Fibroblast of the aortic adventitia (primary cell): ENCODE measurements around the gene PCDHGB3. TPM values are rescaled to one million over a fixed set of nuclear protein-coding genes. Genes with fewer than 3 reads are reported as not detected.
"Not testable (repeated sequence)": the region's sequence is repeated elsewhere in the genome, so short reads cannot be mapped to it uniquely, and the experiment has no call there.

Source experiments
- DNase-seq: peaks from one replicate; pipeline ENCODE4 v3.0.0-alpha.2; 2010; ENCODE audit warnings: low read depth
- H3K4me3 ChIP-seq: 2 replicates; pipeline ENCODE4 v1.5.1; 2011; ENCODE audit warnings: low read depth, mild to moderate bottlenecking, control low read depth, low read length, moderate library complexity
- total RNA-seq: library from RNA; depleted of rRNA; stranded (reverse); fragments of >200 nt; gene quantifications from 2 replicates; pipeline ENCODE4 v1.2.3, GENCODE V29; 2012; ENCODE audit warnings: low replicate concordance
- TF ChIP-seq, protein P1 (sequence below): IDR thresholded peaks from 2 replicates; pipeline ENCODE4 v1.5.1; 2011; ENCODE audit warnings: mild to moderate bottlenecking, low read length, control low read depth, inconsistent platforms; ENCODE audit not compliant: insufficient read depth

Gene PCDHGB3
- total RNA-seq, 1 donor, result 7.7 TPM

DNA sequence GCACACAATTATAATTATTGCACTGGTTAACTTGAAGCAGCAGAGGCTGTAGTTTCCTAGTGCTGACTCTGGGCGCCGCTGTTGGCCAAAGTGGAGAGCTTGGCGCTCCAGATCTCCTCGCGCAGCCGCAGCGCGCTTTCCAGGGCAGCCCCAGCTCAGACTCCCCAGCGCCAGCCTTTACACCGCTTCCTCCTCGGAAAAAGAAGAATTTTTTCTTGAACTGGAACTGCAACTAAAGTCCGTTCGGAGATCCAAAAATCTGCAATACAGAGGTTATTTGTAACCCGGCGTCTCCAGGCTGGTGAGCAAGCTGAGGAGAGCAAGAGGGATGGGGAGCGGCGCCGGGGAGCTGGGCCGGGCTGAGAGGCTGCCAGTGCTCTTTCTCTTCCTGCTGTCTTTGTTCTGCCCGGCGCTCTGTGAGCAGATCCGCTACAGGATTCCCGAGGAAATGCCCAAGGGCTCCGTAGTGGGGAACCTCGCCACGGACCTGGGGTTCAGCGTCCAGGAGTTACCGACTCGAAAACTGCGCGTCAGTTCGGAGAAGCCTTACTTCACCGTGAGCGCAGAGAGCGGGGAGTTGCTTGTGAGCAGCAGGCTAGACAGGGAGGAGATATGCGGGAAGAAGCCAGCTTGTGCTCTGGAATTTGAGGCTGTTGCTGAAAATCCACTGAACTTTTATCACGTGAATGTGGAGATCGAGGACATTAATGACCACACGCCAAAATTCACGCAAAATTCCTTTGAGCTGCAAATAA is 17.7 kb downstream of the PCDHGB3 start, which contains the start of gene PCDHGB4:
TSS of gene PCDHGB4 (plus strand) at position 142 of the 755 bp plus-strand sequence. CDS start at position 329, 187 bp downstream.
- TF ChIP-seq, protein P1, sequence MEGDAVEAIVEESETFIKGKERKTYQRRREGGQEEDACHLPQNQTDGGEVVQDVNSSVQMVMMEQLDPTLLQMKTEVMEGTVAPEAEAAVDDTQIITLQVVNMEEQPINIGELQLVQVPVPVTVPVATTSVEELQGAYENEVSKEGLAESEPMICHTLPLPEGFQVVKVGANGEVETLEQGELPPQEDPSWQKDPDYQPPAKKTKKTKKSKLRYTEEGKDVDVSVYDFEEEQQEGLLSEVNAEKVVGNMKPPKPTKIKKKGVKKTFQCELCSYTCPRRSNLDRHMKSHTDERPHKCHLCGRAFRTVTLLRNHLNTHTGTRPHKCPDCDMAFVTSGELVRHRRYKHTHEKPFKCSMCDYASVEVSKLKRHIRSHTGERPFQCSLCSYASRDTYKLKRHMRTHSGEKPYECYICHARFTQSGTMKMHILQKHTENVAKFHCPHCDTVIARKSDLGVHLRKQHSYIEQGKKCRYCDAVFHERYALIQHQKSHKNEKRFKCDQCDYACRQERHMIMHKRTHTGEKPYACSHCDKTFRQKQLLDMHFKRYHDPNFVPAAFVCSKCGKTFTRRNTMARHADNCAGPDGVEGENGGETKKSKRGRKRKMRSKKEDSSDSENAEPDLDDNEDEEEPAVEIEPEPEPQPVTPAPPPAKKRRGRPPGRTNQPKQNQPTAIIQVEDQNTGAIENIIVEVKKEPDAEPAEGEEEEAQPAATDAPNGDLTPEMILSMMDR, result peak; percentile 72
- H3K4me3 ChIP-seq, result peak within 1 kb of the TSS; percentile 60
- DNase-seq, result peak; percentile 66

DNA sequence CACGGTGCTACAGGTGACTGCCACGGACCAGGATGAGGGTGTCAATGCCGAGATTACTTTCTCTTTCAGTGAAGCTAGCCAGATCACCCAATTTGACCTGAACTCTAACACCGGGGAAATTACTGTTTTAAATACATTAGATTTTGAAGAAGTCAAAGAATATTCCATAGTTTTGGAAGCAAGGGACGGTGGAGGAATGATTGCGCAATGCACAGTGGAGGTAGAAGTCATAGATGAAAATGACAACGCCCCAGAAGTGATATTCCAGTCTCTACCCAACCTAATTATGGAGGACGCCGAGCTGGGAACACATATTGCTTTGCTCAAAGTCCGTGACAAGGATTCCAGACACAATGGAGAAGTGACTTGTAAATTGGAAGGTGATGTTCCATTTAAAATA is 18.6 kb downstream of the PCDHGB3 start:
- TF ChIP-seq, protein P1, result no peak
- H3K4me3 ChIP-seq, result no peak overlapping the region
- no peak for DNase-seq

DNA sequence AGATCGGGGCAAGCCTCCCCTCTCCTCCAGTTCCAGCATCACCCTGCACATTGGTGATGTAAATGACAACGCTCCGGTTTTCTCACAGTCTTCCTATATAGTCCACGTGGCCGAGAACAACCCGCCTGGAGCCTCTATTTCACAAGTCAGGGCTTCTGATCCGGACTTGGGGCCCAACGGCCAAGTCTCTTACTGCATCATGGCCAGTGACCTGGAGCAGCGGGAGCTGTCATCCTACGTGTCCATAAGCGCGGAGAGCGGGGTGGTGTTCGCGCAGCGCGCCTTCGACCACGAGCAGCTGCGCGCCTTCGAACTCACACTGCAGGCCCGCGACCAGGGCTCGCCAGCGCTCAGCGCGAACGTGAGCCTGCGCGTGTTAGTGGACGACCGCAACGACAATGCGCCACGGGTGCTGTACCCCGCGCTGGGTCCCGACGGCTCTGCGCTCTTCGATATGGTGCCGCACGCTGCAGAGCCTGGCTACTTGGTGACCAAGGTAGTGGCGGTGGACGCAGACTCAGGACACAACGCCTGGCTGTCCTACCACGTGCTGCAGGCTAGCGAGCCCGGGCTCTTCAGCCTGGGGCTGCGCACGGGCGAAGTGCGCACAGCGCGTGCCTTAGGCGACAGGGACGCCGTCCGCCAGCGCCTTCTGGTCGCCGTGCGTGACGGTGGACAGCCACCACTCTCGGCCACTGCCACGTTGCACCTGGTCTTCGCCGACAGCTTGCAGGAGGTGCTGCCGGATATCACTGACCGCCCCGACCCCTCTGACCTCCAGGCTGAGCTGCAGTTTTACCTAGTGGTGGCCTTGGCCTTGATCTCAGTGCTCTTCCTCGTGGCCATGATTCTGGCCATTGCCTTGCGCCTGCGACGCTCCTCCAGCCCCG is 19.4 kb downstream of the PCDHGB3 start:
- TF ChIP-seq, protein P1, result no peak
- DNase-seq, result no peak
- no peak overlapping the region for H3K4me3 ChIP-seq

DNA sequence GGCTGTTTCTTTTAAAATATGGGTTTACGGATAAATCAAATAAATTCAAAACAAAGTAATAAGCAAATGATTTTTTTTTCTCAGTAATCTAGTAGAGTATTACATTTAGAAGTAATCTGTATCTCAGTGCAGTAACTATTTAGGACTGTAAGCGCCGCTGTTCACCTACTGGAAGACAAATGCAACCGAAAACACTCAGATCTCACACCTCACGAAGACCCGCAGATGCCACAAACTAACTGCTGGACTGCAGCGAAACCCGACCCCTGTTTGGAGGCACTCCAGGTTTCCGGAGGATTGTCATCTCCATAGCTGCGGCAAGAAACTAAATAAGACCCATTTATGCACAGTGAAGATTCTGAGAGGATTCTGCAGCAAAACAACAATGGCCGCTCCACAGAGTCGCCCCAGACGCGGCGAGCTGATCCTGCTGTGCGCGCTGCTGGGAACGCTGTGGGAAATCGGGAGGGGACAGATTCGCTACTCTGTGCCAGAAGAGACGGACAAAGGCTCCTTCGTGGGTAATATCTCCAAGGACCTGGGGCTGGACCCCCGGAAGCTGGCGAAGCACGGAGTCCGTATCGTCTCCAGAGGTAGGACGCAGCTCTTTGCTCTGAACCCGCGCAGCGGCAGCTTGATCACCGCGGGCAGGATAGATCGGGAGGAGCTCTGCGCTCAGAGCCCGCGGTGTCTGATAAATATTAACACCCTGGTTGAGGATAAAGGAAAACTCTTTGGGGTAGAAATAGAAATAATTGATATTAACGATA is 22.6 kb downstream of the PCDHGB3 start, which contains the start of gene PCDHGA8:
TSS of gene PCDHGA8 (plus strand) at position 205 of the 770 bp plus-strand sequence. CDS start at position 386, 181 bp downstream.
- peak; percentile 30 for DNase-seq
- peak within 1 kb of the TSS; percentile 1 for H3K4me3 ChIP-seq
- TF ChIP-seq, protein P1, result peak; percentile 27

DNA sequence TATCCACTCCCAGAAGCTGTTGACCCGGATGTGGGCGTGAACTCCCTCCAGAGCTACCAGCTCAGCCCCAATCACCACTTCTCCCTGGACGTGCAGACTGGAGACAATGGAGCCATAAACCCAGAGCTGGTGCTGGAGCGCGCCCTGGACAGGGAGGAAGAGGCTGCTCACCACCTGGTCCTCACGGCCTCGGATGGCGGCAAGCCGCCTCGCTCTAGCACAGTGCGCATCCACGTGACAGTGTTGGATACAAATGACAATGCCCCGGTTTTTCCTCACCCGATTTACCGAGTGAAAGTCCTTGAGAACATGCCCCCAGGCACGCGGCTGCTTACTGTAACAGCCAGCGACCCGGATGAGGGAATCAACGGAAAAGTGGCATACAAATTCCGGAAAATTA is 23.2 kb downstream of the PCDHGB3 start:
- DNase-seq, result no peak
- H3K4me3 ChIP-seq, result no peak overlapping the region
- TF ChIP-seq, protein P1, result no peak

DNA sequence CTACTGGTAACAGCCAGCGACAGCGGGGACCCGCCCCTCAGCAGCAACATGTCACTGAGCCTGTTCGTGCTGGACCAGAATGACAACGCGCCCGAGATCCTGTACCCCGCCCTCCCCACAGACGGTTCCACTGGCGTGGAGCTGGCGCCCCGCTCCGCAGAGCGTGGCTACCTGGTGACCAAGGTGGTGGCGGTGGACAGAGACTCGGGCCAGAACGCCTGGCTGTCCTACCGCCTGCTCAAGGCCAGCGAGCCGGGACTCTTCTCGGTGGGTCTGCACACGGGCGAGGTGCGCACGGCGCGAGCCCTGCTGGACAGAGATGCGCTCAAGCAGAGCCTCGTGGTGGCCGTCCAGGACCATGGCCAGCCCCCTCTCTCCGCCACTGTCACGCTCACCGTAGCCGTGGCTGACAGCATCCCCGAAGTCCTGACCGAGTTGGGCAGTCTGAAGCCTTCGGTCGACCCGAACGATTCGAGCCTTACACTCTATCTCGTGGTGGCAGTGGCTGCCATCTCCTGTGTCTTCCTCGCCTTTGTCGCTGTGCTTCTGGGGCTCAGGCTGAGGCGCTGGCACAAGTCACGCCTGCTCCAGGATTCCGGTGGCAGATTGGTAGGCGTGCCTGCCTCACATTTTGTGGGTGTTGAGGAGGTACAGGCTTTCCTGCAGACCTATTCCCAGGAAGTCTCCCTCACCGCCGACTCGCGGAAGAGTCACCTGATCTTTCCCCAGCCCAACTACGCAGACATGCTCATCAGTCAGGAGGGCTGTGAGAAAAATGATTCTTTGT is 24.6 kb downstream of the PCDHGB3 start:
- not testable (repeated sequence) for DNase-seq, H3K4me3 ChIP-seq
